BLaER1 (cell line): ENCODE results near the gene CMTM3.
A peak's percentile ranks its signal among the peaks of the same experiment; 100 is the strongest.
"Not testable (repeated sequence)": the region's sequence is repeated elsewhere in the genome, so short reads cannot be mapped to it uniquely, and the experiment has no call there.

Source experiments
- H3K27ac ChIP-seq: shearing (Covaris generic); formaldehyde crosslinking; 2 replicates; pipeline ENCODE4 v1.8.1; 2022
- H3K27me3 ChIP-seq: shearing (Covaris generic); formaldehyde crosslinking; 2 replicates; pipeline ENCODE4 v1.8.1; 2022
- H3K36me3 ChIP-seq: shearing (Covaris generic); formaldehyde crosslinking; 2 replicates; pipeline ENCODE4 v1.8.1; 2022
- H3K4me1 ChIP-seq: shearing (Covaris generic); formaldehyde crosslinking; 2 replicates; pipeline ENCODE4 v1.8.1; 2022
- H3K4me2 ChIP-seq: shearing (Covaris generic); formaldehyde crosslinking; 2 replicates; pipeline ENCODE4 v1.8.1; 2022
- H3K4me3 ChIP-seq: shearing (Covaris generic); formaldehyde crosslinking; 2 replicates; pipeline ENCODE4 v1.8.1; 2022
- H3K9ac ChIP-seq: shearing (Covaris generic); formaldehyde crosslinking; 2 replicates; pipeline ENCODE4 v1.8.1; 2022
- H3K9me3 ChIP-seq: shearing (Covaris generic); formaldehyde crosslinking; 2 replicates; pipeline ENCODE4 v1.8.1; 2022
- H4K20me1 ChIP-seq: shearing (Covaris generic); formaldehyde crosslinking; 2 replicates; pipeline ENCODE4 v1.8.1; 2022
- Cebpa-rat ChIP-seq: shearing (Covaris generic); IDR thresholded peaks from 2 replicates; pipeline ENCODE4 v1.8.1; 2022

Gene CMTM3

DNA sequence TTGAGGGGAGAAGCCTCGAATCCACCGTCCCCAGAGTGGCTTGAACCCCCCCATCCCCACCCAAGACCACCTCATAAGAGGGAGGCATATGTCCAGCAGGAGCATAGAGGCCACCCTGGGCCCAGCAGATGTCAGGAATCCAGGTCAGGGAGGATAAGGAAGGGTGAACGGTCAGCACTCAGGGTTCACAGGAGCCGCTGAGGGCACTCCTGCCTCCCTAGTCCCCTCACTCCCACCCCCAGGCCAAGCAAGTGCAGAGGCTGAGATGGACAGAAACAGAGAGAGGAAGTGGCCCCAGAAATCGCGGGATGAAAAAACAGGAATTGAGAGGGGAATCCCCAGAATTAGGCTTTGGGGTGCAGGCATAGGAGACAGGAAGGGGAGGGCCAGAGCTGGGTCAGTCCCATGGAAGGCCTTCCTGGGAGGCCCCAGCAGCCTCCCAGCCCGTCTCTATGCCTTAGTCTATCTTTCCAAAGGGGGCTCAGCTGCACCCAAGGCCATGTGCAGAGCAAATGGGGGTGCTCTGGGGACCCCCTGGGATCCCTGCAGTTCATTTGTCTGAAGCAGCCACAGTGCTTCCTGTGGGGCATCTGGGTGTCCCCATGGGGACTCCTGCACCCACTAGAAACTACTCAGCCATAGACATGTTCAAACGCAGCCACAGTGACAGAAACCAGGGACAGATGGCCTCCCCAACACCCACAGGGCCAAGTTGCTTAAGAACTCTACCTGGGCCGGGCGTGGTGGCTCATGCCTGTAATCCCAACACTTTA lies 1.7 kb downstream of the CMTM3 start:
- Histone ChIP-seq H3K4me3 (peak overlapping the region; percentile 94), H3K27ac (peak overlapping the region; percentile 94), H3K36me3 (peaks cover 31% of the 10 kb centered on the region), H3K9me3 (peaks cover 8% of the 10 kb centered on the region), H3K4me2 (peak overlapping the region; percentile 86), H3K9ac (peak overlapping the region; percentile 94), H3K27me3 (no peaks in the 10 kb centered on the region), H3K4me1 (peaks cover 75% of the 10 kb centered on the region), H4K20me1 (peaks cover 59% of the 10 kb centered on the region)
- 0 out of 2 replicates have a peak, but pooled peaks have one; percentile 23 for TF ChIP-seq Cebpa-rat

DNA sequence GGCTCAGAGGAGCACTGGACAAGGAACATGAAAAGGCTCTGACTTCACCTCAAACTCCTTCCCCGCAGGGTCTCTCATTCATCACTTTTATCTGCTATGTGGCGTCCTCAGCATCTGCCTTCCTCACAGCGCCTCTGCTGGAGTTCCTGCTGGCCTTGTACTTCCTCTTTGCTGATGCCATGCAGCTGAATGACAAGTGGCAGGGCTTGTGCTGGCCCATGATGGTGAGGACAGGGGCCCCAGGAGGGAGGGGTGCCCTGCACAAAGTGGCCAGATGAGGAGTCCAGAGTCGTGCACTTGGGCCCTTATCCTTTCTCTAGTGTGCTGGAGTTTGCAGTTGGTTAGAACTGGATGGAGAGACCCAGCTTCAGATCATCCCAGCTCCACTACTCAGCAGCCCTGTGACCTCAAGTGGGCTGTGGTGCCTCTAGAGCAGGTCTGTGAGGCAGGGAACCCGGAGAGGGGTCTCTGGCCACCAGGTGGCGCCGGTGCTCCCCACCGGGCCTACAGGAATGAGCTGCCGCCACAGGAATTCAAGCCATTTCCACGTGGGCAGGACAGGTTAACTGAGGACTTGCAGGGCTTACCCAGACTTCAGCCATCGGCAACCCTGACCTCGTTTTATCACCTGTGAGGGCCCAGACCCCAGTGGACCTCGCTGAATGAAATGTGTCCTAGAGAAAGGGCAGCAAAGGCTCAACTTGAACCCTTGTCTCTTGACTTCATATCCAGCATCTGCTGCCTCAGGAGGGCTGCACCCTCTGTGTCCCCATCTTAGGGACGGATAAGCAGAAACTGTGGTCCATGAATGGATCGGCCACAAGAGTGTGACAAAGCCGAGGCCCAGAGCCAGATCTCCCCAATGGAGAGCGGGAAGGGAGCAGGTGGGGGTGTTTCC lies 4.0 kb downstream of the CMTM3 start:
- Histone ChIP-seq H3K4me3 (no peak overlapping the region), H3K9me3 (no peaks in the 10 kb centered on the region), H3K4me2 (peak overlapping the region; percentile 86), H3K36me3 (peaks cover 50% of the 10 kb centered on the region), H3K27ac (peak overlapping the region; percentile 46; the same call in 1 of the 2 replicates), H3K27me3 (no peaks in the 10 kb centered on the region), H4K20me1 (peaks cover 82% of the 10 kb centered on the region), H3K9ac (no peak overlapping the region; the same call in 1 of the 2 replicates), H3K4me1 (peaks cover 52% of the 10 kb centered on the region)
- no peak for TF ChIP-seq Cebpa-rat

DNA sequence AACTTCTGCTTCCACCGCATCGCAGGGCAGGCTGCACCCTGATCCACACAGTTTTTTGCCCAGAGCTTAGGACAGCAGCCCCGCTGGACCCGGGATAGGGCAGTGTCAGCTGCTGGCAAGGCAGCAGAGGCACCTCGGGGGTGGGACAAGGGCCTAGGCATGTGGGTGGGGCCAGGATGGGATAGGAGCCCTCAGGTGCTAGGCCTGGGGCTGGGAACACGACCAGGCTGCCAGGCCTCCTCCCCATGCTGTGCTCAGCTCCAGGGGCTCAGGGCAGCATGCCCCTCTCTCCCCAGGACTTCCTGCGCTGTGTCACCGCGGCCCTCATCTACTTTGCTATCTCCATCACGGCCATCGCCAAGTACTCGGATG lies 4.6 kb downstream of the CMTM3 start:
- H3K9ac ChIP-seq, result no peak overlapping the region; the same call in 1 of the 2 replicates
- peaks cover 47% of the 10 kb centered on the region for H3K4me1 ChIP-seq
- no peaks in the 10 kb centered on the region for H3K27me3 ChIP-seq
- no peak overlapping the region for H3K4me3 ChIP-seq
- H4K20me1 ChIP-seq, result peaks cover 84% of the 10 kb centered on the region
- H3K4me2 ChIP-seq, result peak overlapping the region; percentile 86
- no peaks in the 10 kb centered on the region for H3K9me3 ChIP-seq
- TF ChIP-seq Cebpa-rat, result no peak
- H3K36me3 ChIP-seq, result peaks cover 56% of the 10 kb centered on the region
- H3K27ac ChIP-seq, result 0 out of 2 replicates have a peak overlapping the region, but pooled peaks have one; percentile 18

DNA sequence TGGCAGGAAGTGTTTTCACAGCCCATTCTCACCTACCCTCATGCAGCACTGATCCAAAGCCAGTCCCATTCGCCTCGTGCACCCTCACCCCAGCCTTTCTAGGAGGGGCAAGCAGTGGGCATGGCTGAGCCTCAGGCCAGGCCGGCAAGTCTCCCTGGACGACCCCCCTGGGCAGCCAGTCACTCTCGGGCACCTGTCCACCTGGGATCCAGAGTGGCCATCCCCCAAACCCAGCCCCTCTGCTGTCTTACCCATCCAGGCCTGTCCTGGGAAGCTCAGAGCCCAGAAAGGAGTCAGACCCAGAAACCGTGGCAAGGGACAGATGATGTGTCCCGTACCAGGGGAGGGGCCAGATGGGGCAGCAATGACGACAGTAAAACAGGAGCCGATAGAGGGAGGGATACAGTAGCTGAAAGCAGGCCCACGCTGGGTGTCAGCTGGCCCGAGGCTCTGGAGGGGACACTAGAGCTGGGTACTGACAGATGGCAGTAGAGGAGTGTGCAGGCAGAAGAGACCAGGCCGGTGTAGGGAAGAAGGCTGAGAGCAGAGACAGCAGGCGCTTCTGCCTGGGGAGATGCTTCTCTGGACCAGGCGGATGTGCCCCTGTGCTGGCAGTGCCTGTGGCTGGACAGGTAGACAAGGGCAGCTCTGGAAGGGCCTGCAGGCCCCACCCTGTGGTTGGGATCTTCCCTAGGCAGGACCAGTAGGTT lies 5.8 kb downstream of the CMTM3 start:
- Histone ChIP-seq H3K4me2 (no peak overlapping the region), H3K36me3 (peaks cover 66% of the 10 kb centered on the region), H3K9me3 (no peaks in the 10 kb centered on the region), H4K20me1 (peaks cover 93% of the 10 kb centered on the region), H3K4me3 (no peak overlapping the region), H3K9ac (no peak overlapping the region; the same call in 1 of the 2 replicates), H3K4me1 (peaks cover 47% of the 10 kb centered on the region), H3K27ac (no peak overlapping the region), H3K27me3 (no peaks in the 10 kb centered on the region)
- TF ChIP-seq Cebpa-rat, result no peak

DNA sequence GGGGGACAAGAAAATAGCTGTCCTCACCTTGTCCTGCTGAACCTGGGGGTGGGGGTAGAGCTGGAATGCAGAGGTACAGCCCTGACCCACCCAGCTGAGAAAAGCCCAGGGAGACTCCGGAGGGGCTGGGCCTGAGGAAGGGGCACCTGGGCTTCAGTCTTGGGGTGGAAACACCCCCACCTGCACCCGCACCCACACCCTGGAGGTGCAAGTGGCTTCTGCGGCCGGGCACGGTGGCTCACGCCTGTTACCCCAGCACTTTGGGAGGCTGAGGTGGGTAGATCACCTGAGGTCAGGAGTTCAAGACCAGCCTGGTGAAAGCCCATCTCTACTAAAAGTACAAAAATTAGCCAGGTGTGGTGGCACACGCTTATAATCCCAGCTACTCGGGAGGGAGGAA lies 7.4 kb downstream of the CMTM3 start:
- not testable (repeated sequence) for H3K4me3 ChIP-seq, H3K4me2 ChIP-seq, H3K27me3 ChIP-seq, H3K9ac ChIP-seq, H3K27ac ChIP-seq, H3K9me3 ChIP-seq
- peaks cover 70% of the 10 kb centered on the region for H3K36me3 ChIP-seq
- H4K20me1 ChIP-seq, result peaks cover 76% of the 10 kb centered on the region
- H3K4me1 ChIP-seq, result peaks cover 33% of the 10 kb centered on the region

DNA sequence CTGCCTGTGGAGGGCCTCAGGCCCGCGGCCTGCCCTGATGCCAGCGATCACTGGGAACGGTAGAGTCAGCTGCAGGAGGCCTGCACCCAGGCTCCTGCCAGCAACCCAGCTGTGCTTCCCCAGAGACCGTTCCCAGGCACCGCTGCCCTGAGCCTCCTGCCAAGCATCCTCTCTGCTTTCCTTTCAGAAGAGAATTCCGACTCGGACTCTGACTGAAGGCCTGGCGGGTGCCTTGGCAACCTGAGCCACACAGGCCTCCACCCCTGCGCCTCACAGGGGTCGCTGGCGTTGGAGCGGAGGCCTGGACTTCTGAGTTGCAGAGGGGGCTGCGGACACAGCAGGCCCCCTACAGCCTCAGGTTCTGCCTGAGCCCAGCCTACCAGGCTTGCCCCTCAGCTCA lies 7.9 kb downstream of the CMTM3 start:
- Histone ChIP-seq H3K27ac (no peak overlapping the region), H3K9me3 (no peaks in the 10 kb centered on the region), H3K4me1 (peaks cover 27% of the 10 kb centered on the region), H3K27me3 (no peaks in the 10 kb centered on the region), H3K4me3 (no peak overlapping the region), H3K4me2 (no peak overlapping the region), H3K9ac (no peak overlapping the region), H4K20me1 (peaks cover 71% of the 10 kb centered on the region), H3K36me3 (peaks cover 70% of the 10 kb centered on the region)
- TF ChIP-seq Cebpa-rat, result no peak

DNA sequence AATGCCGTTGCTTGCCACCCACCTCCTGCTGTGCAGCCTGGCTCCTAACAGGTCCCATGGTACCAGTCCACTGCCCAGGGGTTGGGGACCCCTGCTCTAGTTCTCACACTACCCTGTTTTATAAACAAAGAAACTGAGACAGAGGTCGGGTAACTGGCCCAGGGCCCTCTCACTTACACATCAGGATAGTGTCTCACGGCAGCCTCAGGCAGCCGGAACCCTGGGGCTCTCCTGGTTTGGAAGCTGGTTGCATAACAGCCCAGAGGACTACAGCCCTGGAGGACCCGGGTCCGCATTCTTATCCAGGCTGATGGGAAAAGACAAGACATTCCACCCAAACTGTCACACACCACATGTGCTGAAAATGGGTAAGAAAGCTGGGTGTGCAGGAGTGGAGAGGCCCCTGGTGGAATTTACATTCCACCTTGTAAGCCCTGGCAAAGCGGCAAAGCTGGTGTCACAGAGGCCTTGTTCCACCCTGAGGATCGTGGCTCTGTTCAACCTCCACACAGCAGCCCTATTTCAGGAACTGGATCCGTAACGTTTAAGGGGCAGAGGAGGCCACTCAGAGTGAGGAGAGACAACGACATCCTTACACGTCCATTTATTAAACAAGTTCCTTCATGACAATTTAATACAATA lies 9.8 kb downstream of the CMTM3 start:
- H3K36me3 ChIP-seq, result peaks cover 66% of the 10 kb centered on the region
- no peak for TF ChIP-seq Cebpa-rat
- no peaks in the 10 kb centered on the region for H3K9me3 ChIP-seq
- H3K4me1 ChIP-seq, result peaks cover 14% of the 10 kb centered on the region
- no peak overlapping the region for H3K4me3 ChIP-seq
- no peak overlapping the region for H3K27ac ChIP-seq
- no peaks in the 10 kb centered on the region for H3K27me3 ChIP-seq
- no peak overlapping the region for H3K9ac ChIP-seq
- H4K20me1 ChIP-seq, result peaks cover 53% of the 10 kb centered on the region
- no peak overlapping the region for H3K4me2 ChIP-seq

DNA sequence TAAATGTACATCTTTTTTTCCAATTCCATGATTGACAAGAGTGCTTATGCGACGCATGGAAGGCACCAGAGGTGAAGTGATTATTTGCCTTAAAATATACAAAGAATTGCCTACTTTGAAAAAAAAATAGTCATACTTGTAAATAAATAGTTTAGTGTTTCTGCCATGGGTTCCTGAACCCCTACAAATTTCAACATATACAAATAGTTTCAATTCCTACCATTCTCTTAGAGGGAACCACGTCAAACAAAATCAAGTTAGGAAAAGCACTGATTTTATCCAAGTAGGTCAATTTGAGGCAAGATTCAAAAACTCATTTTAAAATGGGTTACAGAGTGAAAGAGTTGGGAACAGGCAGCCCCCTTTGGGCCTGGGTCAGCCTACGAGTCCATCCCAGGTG lies 11.7 kb downstream of the CMTM3 start:
- no peak overlapping the region for H3K27ac ChIP-seq
- no peak overlapping the region for H3K9ac ChIP-seq
- H3K4me3 ChIP-seq, result no peak overlapping the region
- TF ChIP-seq Cebpa-rat, result no peak
- peaks cover 47% of the 10 kb centered on the region for H3K36me3 ChIP-seq
- no peak overlapping the region for H3K4me2 ChIP-seq
- peaks cover 15% of the 10 kb centered on the region for H3K4me1 ChIP-seq
- no peaks in the 10 kb centered on the region for H3K9me3 ChIP-seq
- H3K27me3 ChIP-seq, result no peaks in the 10 kb centered on the region
- peaks cover 34% of the 10 kb centered on the region for H4K20me1 ChIP-seq

DNA sequence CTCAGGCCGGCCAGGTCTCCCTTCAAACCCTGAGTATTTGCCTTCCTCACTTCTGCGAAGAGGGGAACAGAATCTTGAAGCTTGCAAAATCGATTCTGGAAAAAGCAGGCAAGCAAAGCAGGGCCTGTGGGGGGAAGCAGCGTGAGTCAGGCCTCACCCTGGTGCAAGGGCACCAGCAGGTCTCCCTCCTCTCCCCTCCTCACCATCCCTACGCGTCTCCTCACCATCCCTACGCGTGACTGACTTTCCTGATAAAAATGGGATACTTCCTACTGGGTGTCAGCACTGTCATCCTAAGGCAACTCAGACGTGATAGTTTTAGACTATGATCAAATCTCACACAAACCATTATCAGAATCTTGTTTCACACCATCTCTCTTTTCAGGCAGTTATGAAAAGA lies 12.1 kb downstream of the CMTM3 start:
- H3K27me3 ChIP-seq, result no peaks in the 10 kb centered on the region
- TF ChIP-seq Cebpa-rat, result no peak
- H3K27ac ChIP-seq, result no peak overlapping the region
- no peak overlapping the region for H3K9ac ChIP-seq
- H3K36me3 ChIP-seq, result peaks cover 46% of the 10 kb centered on the region
- peaks cover 30% of the 10 kb centered on the region for H4K20me1 ChIP-seq
- no peaks in the 10 kb centered on the region for H3K9me3 ChIP-seq
- no peak overlapping the region for H3K4me2 ChIP-seq
- no peak overlapping the region for H3K4me3 ChIP-seq
- peaks cover 15% of the 10 kb centered on the region for H3K4me1 ChIP-seq
